GM08714 (cell line): ENCODE data around the gene FOXJ3.

Experiments
- H3K4me3 ChIP-seq: fragments of 200-500 bp; sonication (Bioruptor generic); 2 replicates; pipeline ENCODE4 v1.5.1; 2014; ENCODE audit warnings: mild to moderate bottlenecking, low read length, inconsistent platforms
- ZNF274 ChIP-seq: IDR thresholded peaks from 2 replicates; pipeline ENCODE4 v1.6.1; 2012; ENCODE audit warnings: mild to moderate bottlenecking, low read depth, low read length

The FOXJ3 gene

DNA sequence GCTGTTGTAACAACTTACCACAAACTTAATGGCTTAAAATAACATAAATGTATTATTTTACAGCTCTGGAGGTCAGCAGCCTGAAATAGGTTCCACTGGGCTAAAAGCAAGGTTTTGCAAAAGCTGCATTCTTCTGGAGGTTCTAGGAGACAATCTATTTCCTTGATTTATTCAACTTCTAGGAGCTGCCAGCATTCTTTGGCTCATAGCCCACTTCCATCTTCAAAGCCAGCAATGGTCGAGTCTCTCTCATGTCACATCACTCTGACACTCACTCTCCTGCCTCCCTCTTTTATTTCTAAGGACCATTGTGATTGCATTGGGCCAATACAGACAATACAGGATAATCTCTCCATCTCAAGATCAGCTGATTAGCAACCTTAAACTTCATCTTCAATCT, 15.1 kb upstream of the FOXJ3 start:
- H3K4me3 ChIP-seq = no peak overlapping the region

DNA sequence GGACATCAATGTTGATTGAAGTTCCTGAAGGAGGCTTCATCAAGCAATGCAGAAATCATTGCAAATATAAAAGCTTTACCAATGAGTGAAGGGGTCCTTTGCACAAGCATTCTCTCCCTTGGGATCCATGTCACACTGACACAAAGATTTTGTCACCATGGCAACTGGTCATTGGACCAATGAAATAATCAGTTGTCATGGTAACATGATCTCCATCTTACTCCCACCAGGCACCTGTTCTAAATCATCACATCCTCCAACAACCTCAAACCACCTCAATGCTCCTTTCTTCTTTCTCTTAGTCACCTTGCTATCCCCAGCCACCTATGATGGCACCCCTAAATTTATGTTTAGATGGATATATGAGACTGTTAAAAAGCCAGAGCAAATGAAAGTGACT, 13.5 kb upstream of the FOXJ3 start:
- H3K4me3 ChIP-seq = no peak overlapping the region
- TF ChIP-seq ZNF274 = no peak

More for the DNA sequence above, 15.1 kb upstream of the FOXJ3 start:
- TF ChIP-seq ZNF274 = no peak

DNA sequence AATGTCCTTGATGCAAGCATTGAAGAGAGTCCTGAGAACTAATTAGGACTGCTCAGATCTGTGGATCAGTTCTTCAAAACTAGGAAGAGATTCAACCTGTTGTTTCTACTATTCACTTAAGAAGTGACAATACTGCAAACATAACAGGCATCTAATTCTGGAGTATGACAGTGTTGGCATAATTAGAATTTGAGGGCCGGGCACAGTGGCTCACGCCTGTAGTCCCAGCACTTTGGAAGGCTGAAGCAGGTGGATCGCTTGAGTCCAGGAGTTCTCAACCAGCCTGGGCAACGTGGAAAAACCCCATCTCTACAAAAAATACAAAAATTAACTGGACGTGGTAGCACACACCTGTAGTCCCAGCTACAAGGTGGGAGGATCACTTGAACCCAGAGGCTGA, 8.0 kb upstream of the FOXJ3 start:
- no peak for TF ChIP-seq ZNF274
- no peak overlapping the region for H3K4me3 ChIP-seq

DNA sequence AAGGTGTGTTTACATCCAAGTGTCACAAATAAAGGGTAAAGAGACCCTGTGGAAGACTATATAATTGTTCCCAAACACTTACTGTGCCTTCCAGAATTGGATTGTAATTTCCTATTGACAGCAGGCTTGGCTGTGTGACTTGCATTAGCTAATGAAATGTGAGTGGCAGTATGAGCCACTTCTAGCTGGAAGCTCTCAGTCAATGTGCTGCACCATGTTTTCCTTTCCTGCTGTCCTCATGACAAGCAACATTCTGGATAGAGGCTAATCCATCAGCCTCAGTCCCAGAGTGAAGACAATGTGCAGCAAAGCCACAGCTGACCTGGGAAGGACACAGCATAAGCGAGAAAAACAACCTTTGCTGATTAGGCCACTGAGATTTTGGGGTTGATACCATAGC, 5.9 kb upstream of the FOXJ3 start:
- no peak overlapping the region for H3K4me3 ChIP-seq
- TF ChIP-seq ZNF274 = no peak

GRCh38 chr1:42340093-42340492, 5.1 kb upstream of the FOXJ3 start:
- no peak overlapping the region for H3K4me3 ChIP-seq
- TF ChIP-seq ZNF274 = no peak

GRCh38 chr1:42336978-42337377, 1.9 kb upstream of the FOXJ3 start:
- H3K4me3 ChIP-seq = no peak overlapping the region
- no peak for TF ChIP-seq ZNF274

DNA sequence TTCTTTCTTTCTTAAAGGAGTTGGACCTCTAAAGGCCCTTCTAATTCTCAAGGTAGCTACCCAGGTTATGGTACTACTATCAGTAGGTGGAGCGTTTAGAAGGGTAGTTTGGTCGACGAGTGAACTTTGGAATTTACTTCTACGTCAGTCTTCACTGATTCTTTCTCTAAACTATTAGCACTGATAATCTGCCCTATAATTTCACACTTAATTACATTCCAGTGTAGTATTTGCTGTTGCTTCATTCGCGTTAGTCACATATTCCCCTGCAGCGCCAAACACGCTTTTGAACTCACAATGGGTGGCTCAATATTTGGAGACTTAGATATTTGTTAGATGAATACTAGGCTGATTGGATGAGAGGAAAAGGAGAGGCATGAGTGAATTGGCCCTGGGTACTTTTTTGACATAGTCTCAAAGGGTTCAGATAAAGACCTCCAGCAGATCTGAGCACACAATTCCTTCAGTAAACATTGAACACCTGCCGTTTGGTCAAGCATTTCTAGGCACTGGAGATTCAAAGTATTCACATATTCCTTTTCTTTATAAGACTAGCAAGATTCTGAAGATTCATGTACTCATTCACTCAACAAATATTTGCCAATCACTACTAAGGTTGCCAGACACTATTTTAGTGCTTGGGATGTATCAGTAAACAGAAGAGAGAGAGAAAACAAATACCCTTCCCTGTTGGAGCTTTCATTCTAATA, 929 bp upstream of the FOXJ3 start:
- no peak for TF ChIP-seq ZNF274
- peak overlapping the region; percentile 95 for H3K4me3 ChIP-seq

DNA sequence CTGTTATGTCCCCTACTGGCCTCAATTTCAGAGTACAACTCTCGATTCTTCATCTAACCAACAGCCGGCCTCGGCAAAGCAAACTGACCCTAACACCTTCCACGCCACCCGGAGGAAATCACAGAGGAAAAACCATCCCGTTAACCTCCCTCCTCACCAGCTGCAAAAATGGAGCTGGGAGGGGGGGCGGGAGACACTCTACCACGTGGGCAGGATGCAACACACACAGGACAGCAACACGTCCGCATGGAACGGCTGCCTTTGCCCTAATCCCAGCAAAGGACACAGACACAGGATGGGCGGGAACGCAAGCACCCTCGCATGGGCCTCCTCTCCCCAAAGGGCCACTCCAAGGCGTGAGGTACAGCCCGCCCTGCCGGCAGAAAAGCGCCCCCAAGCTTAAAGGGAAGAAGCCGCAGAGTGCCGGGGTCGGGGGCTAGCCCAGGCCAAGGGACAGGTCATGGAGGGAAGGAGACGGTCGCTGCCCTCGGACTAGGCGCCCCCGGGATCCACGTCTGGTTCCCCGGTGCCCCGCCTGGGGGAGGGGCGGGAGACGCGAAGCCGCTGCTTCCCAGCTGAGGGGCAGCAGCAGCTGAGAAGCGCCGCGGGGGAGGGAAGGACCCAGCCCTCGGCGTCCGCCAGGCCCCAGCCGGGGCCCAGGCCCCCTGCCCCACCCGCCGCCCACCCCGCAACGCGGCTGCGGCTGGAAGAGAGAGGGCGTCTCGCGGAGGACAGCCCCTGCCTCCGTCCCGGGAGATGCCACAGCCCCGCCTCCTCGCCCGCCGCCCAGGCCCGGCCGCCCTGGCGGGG, 590 bp downstream of the FOXJ3 start:
- H3K4me3 ChIP-seq = peak overlapping the region; percentile 91
- no peak for TF ChIP-seq ZNF274

DNA sequence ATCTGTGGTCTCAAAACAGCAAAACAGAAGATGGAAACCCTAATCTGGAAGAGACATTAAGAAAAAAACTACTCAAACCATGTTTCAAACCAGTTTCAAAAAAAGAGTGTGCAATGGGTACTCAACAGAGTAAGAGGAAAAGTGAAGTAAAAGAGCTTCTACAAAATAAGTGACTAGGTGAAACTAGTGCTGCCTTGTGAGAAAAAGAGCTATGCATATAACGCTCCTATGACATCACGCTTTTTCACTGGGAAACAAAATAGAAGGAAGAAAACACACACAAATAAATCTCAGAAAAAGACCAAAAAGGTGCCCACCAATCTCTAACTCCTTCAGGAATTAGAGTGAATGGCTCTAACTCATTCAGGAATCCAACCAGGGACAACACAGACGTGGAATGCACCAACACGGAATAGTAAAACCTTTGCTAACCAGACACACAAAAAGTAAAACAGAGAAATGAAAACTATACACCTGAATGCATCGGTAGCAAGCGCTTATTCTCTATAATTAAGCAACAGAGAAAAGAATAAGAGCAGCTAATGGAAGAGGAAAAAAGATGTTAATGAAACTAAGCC, 1.3 kb downstream of the FOXJ3 start:
- TF ChIP-seq ZNF274 = no peak

DNA sequence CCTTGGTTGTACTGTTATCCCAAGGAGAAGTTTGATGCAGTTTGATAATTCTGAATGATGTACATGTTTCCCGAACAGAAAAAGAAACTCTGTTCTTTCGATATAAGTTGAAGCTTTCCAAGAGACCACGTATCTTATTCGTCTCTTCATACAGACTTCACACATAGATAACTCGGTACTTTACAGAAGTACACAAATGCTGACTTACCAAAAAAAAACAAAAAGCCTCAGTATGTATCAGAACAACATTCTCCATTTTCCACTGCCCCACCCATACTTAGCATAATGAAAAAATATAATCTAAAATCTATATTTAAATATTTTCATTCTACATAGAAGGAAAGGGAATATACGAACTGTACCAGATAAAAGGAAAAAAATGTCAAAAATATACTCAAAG, 2.2 kb downstream of the FOXJ3 start:
- peak overlapping the region; percentile 91; the same call in 1 of the 2 replicates for H3K4me3 ChIP-seq
- TF ChIP-seq ZNF274 = no peak

More for the DNA sequence above, 1.3 kb downstream of the FOXJ3 start:
- peak overlapping the region; percentile 91 for H3K4me3 ChIP-seq

DNA sequence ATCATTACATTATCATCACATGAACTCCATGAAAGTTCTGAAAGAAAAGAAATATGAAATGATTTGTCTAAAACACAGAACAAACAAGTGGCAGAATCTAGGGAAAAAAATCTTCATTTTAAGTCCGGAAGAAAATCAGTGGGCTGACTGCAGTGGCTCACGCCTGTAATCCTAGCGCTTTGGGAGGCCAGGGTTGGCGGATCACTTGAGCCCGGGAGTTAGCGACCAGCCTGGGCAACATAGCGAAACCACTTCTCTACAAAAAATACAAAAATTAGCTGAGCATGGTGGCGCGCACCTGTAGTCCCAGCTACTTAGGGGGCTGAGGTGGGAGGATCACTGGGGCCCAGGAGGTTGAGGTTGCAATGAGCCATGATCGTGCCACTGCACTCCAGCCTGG, 4.8 kb downstream of the FOXJ3 start:
- TF ChIP-seq ZNF274 = no peak
- H3K4me3 ChIP-seq = no peak overlapping the region

GRCh38 chr1:42328916-42329496, 6.0 kb downstream of the FOXJ3 start:
- H3K4me3 ChIP-seq = no peak overlapping the region
- TF ChIP-seq ZNF274 = no peak

DNA sequence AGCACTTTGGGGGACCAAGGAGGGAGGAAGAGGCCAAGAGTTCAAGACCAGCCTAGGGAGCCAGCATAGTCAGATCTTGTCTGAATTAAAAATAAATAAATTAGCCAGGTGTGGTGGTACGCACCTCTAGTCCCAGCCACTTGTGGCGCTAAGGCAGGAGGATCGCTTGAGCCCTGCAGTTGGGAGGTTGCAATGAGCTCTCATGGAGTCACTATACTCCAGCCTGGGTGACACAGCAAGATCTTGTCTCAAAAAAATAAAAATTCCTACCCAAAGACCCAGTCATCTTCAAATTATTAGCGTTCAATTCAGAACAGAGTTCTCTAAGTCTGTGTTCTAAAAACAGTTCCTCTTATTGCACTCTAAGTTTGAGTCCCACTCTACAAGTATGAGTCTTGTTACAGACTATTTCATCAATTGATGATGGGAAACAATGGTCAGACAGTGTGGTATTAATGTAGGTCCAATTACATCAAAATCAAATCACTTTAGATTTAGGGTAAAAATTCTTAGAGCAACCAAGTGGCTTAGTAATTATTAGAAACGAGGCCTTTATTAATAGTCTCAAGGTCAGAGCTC, 6.9 kb downstream of the FOXJ3 start:
- no peak overlapping the region for H3K4me3 ChIP-seq
- TF ChIP-seq ZNF274 = no peak

DNA sequence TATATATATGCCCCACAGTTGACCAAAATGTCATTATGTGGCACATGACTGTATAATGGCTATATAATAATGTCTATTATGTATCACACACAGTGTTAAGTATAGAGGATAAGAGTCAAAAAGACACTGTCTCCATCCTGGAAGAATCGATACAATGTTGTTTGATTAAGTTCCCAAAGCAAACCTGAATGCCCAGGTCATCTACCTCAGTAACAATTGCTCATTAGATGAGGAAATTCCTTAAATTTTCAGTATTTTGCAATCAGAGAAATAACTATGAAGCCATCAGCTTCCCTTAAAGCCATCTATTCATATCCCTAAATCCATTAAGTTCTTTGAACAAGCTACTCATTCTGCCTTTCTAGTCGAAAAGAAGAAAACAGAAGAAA, 10.0 kb downstream of the FOXJ3 start:
- H3K4me3 ChIP-seq = no peak overlapping the region
- TF ChIP-seq ZNF274 = no peak

DNA sequence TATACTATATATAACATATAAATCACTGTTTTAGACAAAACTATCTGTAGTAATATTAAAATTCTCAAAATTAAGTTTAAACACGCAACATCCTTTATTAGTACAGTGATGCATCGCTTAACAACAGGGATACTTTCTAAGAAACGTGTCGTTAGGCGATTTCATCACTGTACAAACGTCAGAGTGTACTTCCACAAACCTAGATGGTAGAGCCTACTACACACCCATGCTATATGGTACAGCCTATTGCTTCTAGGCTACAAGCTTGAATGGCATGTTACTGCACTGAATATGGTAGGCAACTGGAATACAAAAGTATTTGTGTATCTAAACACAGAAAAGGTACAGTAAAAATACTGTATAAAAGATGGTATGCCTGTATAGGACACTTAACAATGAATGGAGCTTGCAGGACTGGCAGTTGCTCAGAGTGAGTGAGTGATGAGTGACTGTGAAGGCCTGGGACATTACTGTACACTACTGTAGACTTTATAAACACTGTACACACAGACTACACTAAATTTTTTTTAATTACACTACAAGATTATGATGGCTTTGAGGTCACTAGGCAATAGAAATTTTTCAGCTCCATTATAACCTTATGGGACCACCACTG, 10.5 kb downstream of the FOXJ3 start:
- no peak for TF ChIP-seq ZNF274
- no peak overlapping the region for H3K4me3 ChIP-seq
